NCI-H128 (cell line): Measurements from ENCODE around the gene ABCC10.
"Not testable (repeated sequence)": the region's sequence is repeated elsewhere in the genome, so short reads cannot be mapped to it uniquely, and the experiment has no call there.

ENCODE experiments used
- DNase-seq: peaks from one replicate; lab custom pipeline; 2025; ENCODE audit not compliant: unreplicated experiment; lab: John Stamatoyannopoulos, UW

The ABCC10 gene

GRCh38 chr6:43427406-43428111 is at the start of gene ABCC10:
Gene ABCC10, plus strand, starts transcription at chr6:43427541. Its CDS starts 438 bp downstream, at chr6:43427979.
- peak; percentile 83 for DNase-seq

DNA sequence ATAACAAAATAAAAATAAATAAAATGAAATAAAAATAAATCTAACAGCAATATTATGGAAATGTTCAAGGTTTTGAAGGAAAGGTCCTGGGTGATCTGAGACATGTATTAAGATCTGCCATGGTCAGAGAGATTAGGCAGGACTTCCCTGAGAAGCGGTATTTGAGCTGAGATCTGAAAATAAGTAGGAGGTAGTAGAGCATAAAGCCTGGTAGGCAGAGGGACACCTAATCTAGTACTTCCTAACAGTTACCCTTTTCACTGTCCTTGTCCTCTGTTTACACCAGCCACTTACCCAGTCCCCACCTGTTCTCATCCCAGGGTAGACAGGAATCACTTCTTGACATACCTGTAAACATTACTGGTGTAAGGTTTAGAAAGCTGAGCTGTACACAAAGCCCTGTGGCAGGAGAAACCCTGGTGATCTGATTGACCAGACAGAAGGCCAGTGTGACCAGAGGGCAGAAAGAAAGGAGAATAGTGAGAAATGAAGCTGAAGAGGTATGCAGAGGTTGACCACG is 49.6 kb upstream of the ABCC10 start:
- DNase-seq = no peak

DNA sequence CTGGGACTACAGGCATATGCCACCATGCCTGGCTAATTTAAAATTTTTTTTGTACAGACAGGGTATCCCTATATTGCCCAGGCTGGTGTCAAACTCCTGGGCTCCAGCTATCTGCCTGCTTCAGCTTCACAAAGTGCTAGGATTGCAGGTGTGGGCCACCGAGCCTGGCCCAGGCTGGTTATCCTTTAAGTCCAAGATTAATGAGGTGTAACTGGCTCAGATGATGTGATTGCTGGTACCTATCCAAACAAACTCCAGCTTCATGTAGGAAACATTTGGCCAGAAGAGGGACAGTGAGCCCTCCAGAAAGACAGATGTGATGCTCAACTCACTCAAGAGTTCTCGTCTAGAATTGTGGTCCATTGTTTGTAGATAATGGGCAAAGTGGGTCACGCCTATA is 48.7 kb upstream of the ABCC10 start:
- no peak for DNase-seq

- not testable (repeated sequence) for DNase-seq
Observed at GRCh38 chr6:43380858-43381257, 46.5 kb upstream of the ABCC10 start.

GRCh38 chr6:43383021-43383667 is 44.2 kb upstream of the ABCC10 start:
- DNase-seq = no peak

- DNase-seq = no peak
Observed at GRCh38 chr6:43386492-43386891, 40.8 kb upstream of the ABCC10 start.

- DNase-seq = peak; percentile 19
Observed at GRCh38 chr6:43389730-43390295, 37.5 kb upstream of the ABCC10 start.

DNA sequence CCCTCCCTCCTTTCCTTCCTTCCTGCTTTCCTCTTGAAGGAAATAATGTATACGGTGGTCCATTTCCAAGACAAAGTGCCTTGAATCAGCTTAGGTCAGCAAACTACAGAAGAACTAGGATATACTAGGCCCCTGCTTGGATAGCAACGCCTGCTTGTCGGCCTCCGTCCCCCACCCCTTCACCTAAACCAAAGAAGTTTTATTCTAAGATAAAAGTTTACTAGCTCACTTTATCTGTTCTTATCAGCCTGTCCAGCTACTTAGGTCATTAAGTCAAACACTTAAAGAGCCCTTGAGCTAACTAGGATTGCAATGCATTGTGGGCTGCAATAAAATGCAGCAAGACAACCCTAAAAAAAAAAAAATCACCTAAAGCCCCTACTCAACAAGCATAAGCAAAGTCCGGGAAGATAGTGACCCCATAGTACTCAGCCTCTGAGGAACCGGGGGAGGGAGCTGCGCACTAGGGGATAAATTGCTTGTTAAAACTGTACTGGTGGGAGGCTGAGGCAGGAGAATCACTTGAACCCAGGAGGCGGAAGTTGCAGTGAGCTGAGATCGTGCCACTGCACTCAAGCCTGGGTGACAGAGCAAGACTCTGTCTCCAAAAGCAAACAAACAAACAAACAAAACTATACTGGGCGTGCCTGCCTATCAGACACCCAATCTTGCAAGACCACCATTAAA is 36.4 kb upstream of the ABCC10 start:
- not testable (repeated sequence) for DNase-seq

DNA sequence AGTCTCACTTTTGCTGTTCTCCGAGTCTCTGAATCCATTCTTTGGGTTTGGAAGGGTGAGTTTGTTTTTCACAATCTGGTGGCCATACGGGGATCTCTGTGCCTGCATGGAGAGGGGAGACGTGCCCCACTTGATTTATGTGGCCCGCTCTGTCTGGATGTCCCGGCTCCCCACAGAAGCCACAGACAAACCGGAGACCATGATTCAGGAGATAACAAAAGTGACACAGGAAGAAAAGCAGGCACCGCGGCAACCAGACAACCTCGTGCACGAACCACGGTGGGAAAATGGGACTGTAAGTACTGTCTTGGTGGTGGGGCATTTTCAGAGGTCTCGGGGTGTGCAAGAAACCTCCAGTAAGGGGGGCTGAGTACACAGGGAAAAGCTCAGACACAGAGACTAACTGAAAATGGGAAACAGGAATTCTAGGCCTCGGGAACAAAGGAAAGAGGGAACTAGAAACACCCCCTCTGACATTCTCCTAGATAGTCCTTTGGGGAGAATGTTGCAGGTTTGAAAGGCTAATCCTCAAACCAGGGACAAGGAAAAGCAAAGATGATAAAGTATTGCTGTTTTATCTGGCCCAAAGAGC is 35.8 kb upstream of the ABCC10 start:
- DNase-seq = no peak

DNA sequence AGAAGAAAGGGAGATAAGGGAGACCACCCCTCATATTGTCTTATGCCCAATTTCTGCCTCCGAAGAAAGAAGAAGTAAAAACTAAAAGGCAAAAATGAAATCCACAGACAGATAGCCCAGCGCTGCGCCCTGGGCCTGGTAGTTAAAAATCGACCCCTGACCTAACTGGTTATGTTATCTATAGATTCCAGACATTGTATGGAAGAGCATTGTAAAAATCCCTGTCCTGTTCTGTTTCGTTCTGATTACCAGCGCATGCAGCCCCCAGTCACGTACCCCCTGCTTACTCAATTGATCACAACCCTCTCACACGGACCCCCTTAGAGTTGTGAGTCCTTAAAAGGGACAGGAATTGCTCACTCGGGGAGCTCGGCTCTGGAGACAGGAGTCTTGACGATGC is 34.2 kb upstream of the ABCC10 start:
- DNase-seq = not testable (repeated sequence)

GRCh38 chr6:43393602-43394001 is 33.7 kb upstream of the ABCC10 start:
- DNase-seq = no peak

DNA sequence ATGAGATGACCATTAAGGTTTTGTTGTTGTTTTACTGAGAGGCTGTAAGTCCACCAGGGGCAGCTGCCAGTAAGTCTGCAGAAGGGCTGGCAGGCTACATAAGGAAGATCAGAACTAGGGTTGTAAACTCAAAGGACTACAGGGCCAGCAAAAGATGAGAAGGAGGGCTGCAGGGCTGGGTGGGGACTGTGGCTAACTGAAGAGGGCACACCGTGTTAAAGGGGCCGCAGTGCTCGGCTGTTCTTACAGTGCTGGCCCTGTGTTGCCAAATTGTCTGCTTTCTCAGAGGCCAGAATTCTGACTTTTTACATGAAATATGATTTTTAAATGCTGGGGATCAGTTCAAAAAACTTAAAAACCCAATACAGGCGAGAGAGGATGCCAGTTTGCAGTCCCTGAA is 32.4 kb upstream of the ABCC10 start:
- DNase-seq = no peak

DNA sequence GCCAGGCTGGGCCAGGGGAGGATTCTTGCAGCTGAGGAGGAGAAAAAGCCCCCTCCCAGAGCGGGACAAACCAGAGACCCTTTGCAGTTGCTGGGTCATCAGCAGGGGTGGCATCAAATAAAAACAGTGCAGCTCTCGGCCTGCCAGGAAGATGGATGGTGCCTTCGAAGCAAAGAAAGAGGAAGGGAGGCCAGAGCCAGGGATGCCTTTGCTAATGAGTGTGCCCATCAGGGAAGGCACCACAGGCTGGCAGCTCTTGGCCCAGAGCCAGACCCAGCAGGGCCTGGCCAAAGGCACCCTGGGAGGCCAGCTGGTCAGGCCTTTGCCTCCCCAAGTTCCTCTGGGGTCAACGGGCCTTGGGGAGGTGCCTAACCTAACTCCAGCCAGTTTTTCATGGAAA is 31.6 kb upstream of the ABCC10 start:
- no peak for DNase-seq

DNA sequence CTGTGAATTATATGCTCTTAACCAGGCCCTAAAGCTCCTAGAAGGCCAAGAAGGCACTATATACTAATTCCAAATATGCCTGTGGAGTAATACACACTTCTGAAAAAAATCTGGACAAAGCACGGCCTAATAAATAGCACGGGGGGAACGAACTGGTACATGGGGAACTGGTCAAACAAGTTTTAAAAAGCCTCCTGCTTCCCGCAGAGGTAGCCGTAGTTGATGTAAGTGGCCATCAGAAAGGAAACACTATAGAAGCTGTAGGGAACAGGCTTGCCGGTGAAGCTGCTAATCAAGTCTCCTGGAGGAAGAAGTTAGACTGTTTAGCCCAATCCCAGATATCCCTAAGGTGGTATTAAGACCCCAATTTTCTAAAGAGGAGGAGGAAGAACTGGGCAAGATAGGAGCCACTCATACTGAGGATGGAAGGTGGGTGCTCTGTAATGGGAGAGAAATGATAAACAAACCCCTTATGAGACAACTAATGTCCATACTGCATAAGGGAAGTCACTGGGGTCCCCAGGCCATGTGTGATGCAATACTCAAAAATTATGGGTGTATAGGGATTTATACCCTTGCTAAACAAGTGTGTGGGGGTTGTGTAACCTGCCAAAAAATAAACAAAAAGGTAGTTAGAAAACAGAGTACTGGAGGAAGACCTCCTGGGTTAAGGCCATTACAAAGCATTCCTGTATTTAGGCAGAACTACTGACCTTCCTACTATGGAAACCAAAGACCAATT is 30.8 kb upstream of the ABCC10 start:
- DNase-seq = no peak

GRCh38 chr6:43399932-43400487 is 27.3 kb upstream of the ABCC10 start:
- no peak for DNase-seq

DNA sequence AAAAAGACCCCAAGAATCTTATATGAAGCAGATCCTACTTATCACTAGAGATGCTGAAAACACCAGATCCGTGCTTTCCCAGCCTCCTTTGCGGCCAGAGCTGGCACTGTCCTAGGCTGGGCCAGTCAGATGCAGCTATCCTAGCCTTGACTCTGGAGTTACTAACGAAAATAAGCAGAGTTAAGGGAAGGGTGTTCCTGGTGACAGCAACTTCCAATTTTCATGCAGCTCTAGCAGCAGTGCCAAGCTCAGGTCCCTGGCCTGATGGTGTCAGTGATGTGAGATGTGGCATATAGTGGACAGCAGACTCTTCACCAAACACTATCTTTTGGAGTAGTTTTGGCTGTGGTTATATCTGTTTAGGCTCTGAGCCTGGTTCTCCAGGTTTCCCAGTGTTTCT is 25.6 kb upstream of the ABCC10 start:
- DNase-seq = no peak

GRCh38 chr6:43402820-43403219 is 24.5 kb upstream of the ABCC10 start:
- no peak for DNase-seq

DNA sequence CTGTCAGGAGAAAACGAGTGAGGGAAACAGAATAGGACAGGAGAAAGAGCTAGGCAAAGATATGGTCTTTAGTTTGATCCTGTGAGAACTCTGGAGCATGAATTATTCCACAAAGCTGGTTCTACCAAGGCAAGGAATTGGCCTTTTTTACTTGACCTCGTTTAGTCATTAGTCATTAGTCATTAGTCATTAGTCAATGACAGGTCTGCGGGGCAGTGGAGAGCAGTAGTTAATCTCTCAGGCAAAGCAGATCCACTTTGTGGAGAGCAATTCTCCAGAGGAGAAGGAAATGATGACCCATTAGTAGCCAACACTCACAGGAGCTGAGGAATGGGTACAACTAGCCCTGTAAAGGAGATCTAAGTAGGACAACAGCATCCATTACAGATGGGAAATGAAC is 22.0 kb upstream of the ABCC10 start:
- DNase-seq = no peak

DNA sequence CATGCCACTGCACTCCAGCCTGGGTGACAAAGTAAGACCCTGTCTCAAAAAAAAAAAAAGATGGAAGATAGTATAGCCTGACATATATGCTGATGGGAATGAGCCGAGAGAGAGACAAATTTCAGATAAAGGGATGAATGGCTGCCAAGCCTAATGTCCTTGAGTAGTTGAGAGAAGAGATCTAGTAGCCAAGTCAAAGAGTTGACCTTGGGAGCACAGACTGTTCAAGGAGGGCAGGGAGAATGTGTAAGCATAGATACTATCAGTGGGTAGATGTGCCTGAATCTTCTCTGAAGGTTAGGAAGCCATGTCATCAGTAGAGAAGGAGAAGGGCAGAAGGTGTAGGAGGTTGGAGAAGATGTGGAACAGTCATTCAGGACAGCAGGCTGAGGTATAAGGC is 20.0 kb upstream of the ABCC10 start:
- no peak for DNase-seq

DNA sequence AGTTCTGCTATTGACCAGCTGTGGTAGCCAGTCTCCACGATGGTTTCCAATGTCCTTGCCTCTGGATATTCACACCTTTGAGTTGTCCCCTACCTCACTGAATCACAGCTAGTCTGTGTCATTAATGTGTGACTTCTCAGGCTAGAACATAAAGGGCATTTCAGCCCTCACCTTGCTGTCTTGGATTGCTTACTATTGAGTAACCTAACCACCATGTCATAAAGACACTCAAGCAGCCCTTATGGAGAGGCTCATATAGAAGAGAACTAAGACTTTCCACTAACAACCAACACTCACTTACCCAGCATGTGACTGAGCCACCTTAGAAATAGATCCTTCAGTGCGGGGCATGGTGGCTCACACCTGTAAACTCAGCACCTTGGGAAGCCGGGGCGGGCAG is 19.1 kb upstream of the ABCC10 start:
- DNase-seq = no peak
